Measurements from ENCODE around the gene JMY.

The JMY gene

GRCh38 chr5:79200573-79201183 lies 35.3 kb upstream of the JMY start:
- TF ChIP-seq, protein P1, sequence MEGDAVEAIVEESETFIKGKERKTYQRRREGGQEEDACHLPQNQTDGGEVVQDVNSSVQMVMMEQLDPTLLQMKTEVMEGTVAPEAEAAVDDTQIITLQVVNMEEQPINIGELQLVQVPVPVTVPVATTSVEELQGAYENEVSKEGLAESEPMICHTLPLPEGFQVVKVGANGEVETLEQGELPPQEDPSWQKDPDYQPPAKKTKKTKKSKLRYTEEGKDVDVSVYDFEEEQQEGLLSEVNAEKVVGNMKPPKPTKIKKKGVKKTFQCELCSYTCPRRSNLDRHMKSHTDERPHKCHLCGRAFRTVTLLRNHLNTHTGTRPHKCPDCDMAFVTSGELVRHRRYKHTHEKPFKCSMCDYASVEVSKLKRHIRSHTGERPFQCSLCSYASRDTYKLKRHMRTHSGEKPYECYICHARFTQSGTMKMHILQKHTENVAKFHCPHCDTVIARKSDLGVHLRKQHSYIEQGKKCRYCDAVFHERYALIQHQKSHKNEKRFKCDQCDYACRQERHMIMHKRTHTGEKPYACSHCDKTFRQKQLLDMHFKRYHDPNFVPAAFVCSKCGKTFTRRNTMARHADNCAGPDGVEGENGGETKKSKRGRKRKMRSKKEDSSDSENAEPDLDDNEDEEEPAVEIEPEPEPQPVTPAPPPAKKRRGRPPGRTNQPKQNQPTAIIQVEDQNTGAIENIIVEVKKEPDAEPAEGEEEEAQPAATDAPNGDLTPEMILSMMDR (IDR thresholded peaks at IDR 0.05; ENCODE audit: insufficient read depth, low read depth, low read length, missing control alignments): peak; percentile 55
- DNase-seq (ENCODE audit: low read depth): peak; percentile 44
- H3K4me3 ChIP-seq (ENCODE audit: low read depth, low read length): no peak overlapping the region

DNA sequence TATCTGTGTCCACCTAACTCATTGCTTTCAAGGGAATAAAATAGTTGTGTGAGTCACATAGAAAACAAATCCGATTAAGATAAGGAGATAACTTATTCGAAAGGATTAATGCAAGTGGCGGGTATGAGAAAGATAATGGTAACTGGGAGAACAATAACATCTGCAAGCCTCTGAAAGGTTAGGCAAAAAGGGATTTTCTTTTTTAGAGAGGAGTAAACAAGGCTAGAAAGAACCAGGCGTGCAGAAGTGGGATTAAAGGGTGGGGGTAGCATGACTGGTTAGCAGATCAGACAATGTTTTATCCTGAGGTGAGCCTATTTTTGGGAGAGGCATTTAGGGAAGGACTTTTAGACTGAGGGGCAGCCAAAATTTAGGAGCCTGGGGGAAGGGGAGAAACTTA lies 34.7 kb upstream of the JMY start:
- no peak for DNase-seq (ENCODE audit: low read depth)
- no peak overlapping the region for H3K4me3 ChIP-seq (ENCODE audit: low read depth, low read length)
- TF ChIP-seq, protein P1 (IDR thresholded peaks at IDR 0.05; ENCODE audit: insufficient read depth, low read depth, low read length, missing control alignments): no peak

- TF ChIP-seq, protein P1 (IDR thresholded peaks at IDR 0.05; ENCODE audit: insufficient read depth, low read depth, low read length, missing control alignments): no peak
- H3K4me3 ChIP-seq (ENCODE audit: low read depth, low read length): no peak overlapping the region
- DNase-seq (ENCODE audit: low read depth): no peak
Observed at GRCh38 chr5:79202076-79202475, 33.9 kb upstream of the JMY start.

DNA sequence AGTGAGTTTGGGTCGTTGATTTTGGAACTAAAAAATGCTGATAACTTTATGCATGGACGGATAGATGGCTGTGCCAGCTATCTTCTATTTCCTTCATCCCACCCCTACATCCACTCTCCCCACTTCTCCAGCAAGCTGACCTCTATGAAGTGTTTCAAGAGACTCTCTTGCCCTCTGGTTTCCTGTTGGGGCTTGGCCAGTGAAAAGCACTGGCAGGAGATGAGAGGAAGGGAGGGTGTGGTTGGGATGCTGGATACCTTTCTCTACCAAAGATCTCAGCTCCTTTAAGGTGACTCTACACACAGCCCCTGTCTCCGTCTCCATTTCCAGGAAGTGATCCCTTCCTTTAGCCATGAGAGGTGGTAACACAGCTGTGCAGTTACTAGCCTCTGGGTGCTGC lies 30.0 kb upstream of the JMY start:
- no peak overlapping the region for H3K4me3 ChIP-seq (ENCODE audit: low read depth, low read length)
- TF ChIP-seq, protein P1 (IDR thresholded peaks at IDR 0.05; ENCODE audit: insufficient read depth, low read depth, low read length, missing control alignments): no peak
- DNase-seq (ENCODE audit: low read depth): no peak

- no peak for DNase-seq (ENCODE audit: low read depth)
- TF ChIP-seq, protein P1 (IDR thresholded peaks at IDR 0.05; ENCODE audit: insufficient read depth, low read depth, low read length, missing control alignments): no peak
- no peak overlapping the region for H3K4me3 ChIP-seq (ENCODE audit: low read depth, low read length)
Observed at GRCh38 chr5:79206541-79206940, 29.4 kb upstream of the JMY start.

DNA sequence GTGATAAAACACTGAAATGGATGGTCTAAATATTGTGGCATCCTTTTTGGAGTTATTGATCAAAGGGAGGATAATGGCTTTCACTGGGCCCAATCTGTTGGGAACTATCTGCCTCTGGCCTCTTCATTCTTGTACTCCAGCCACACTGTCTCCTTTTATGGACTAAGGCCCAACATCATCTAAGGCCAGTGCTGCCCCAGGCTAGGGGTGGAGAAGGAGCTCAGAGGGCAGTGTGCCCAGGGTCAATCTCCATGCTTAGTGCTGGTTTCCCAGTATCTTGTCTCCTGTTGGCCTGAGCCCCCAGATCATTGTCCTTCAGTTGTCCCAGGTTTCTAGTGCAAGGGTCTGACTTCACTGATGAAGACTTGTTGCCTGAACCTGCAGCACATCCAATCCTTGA lies 26.4 kb upstream of the JMY start:
- H3K4me3 ChIP-seq (ENCODE audit: low read depth, low read length): no peak overlapping the region
- TF ChIP-seq, protein P1 (IDR thresholded peaks at IDR 0.05; ENCODE audit: insufficient read depth, low read depth, low read length, missing control alignments): no peak
- no peak for DNase-seq (ENCODE audit: low read depth)

Data from GM12865 (cell line).